H1 (cell line): ENCODE data around the gene GPRC5D. TPM values are rescaled to one million over a fixed set of nuclear protein-coding genes. Genes with fewer than 3 reads are reported as not detected.

Source experiments
- CTCF ChIA-PET: fragments of 300-600 bp; sonication (Branson Sonifier 250); formaldehyde crosslinking; loops from one replicate; lab custom pipeline; 2021; ENCODE audit not compliant: partially characterized antibody; lab: Charles Lee
- POLR2A ChIA-PET: fragments of 300-600 bp; sonication (Branson Sonifier 250); formaldehyde crosslinking; loops from one replicate; lab custom pipeline; 2021; ENCODE audit warnings: inconsistent platforms; ENCODE audit not compliant: partially characterized antibody; lab: Charles Lee
- DNase-seq, 2 experiments: peaks; one replicate each; pipeline versions ENCODE4 v3.0.0 to v3.0.0-alpha.2; 2010 to 2022; ENCODE audit warnings: low spot score in 2 of 2, low read depth in 1 of 2, mixed read lengths in 1 of 2
- FAIRE-seq: peaks from 2 replicates; lab custom pipeline; 2011; peaks lifted over from hg19 to GRCh38; lab: Jason Lieb, UNC
- H2AFZ ChIP-seq: 2 replicates; pipeline ENCODE4 v1.8.1; 2012; ENCODE audit warnings: low read length, inconsistent platforms
- H2AK5ac ChIP-seq: 2 replicates; pipeline ENCODE4 v1.6.1; 2013; ENCODE audit warnings: low read depth, low read length
- H2BK120ac ChIP-seq: replicated peaks from 2 replicates; pipeline ENCODE3; 2013; ENCODE audit warnings: low read depth, low read length, inconsistent platforms
- H2BK12ac ChIP-seq: 2 replicates; pipeline ENCODE4 v1.6.1; 2013; ENCODE audit warnings: low read depth, low read length
- H2BK15ac ChIP-seq: 2 replicates; pipeline ENCODE4 v1.6.1; 2013; ENCODE audit warnings: low read length
- H2BK20ac ChIP-seq: 2 replicates; pipeline ENCODE4 v1.6.1; 2013; ENCODE audit warnings: low read length
- H2BK5ac ChIP-seq: 2 replicates; pipeline ENCODE4 v1.6.1; 2013; ENCODE audit warnings: low read depth, low read length
- H3K14ac ChIP-seq: 2 replicates; pipeline ENCODE4 v1.6.1; 2013; ENCODE audit warnings: inconsistent platforms; ENCODE audit not compliant: insufficient read length
- H3K18ac ChIP-seq: 2 replicates; pipeline ENCODE4 v1.6.1; 2013; ENCODE audit warnings: low read length; ENCODE audit errors: extremely low read depth
- H3K23ac ChIP-seq: 2 replicates; pipeline ENCODE4 v1.6.1; 2013; ENCODE audit warnings: inconsistent platforms; ENCODE audit not compliant: insufficient read length
- H3K23me2 ChIP-seq: 2 replicates; pipeline ENCODE4 v1.6.1; 2013; ENCODE audit warnings: low read depth, low read length
- H3K27ac ChIP-seq: 2 replicates; pipeline ENCODE4 v1.6.1; 2011; ENCODE audit warnings: low read depth, low read length, inconsistent platforms
- H3K27me3 ChIP-seq, 4 experiments: replicated peaks in 1 of 4; 1 replicate in 1 of 4; 2 replicates in 3 of 4; pipeline versions ENCODE4 v1.6.1 to v1.8.1; 2011 to 2013; ENCODE audit warnings: low read length in 3 of 4, mild to moderate bottlenecking in 3 of 4, inconsistent platforms in 2 of 4, mixed read lengths in 2 of 4, moderate library complexity in 1 of 4; ENCODE audit not compliant: control insufficient read depth in 3 of 4, insufficient read depth in 3 of 4; ENCODE audit errors: extremely low read depth in 1 of 4
- H3K36me3 ChIP-seq, 4 experiments: 2 replicates each; pipeline versions ENCODE4 v1.6.1 to v1.8.1; 2011 to 2013; ENCODE audit warnings: mild to moderate bottlenecking in 4 of 4, low read length in 3 of 4, moderate library complexity in 2 of 4, control low read depth in 1 of 4, inconsistent platforms in 1 of 4; ENCODE audit not compliant: insufficient read depth in 4 of 4, control insufficient read depth in 2 of 4
- H3K4ac ChIP-seq: replicated peaks from 2 replicates; pipeline ENCODE3; 2013; ENCODE audit warnings: low read length, low read depth, mixed read lengths, inconsistent platforms; ENCODE audit not compliant: insufficient read length
- H3K4me1 ChIP-seq, 4 experiments: replicated peaks in 1 of 4; 1 replicate in 1 of 4; 2 replicates in 3 of 4; pipeline versions ENCODE4 v1.6.1 to v1.8.1; 2011 to 2013; ENCODE audit warnings: low read length in 3 of 4, inconsistent platforms in 2 of 4, mixed read lengths in 1 of 4; ENCODE audit not compliant: insufficient read depth in 4 of 4, control insufficient read depth in 3 of 4
- H3K4me2 ChIP-seq, 2 experiments: 2 replicates each; pipeline versions ENCODE4 v1.6.1 to v1.8.1; 2011 to 2013; ENCODE audit warnings: low read depth in 2 of 2, low read length in 2 of 2, control low read depth in 1 of 2, inconsistent platforms in 1 of 2, mild to moderate bottlenecking in 1 of 2; ENCODE audit not compliant: insufficient read depth in 1 of 2
- H3K4me3 ChIP-seq, 4 experiments: fragments of 200-600, 300-600 bp in 1 of 4; sonication (generic), shearing (Covaris generic), sonication (Bioruptor Twin) in 1 of 4; 2 replicates each; pipeline versions ENCODE4 v1.5.1 to v1.8.1; 2011 to 2016; ENCODE audit warnings: low read length in 4 of 4, low read depth in 3 of 4, control low read depth in 2 of 4, inconsistent platforms in 2 of 4, mild to moderate bottlenecking in 2 of 4, mixed read lengths in 1 of 4, moderate library complexity in 1 of 4; ENCODE audit not compliant: insufficient read depth in 2 of 4; ENCODE audit errors: extremely low read depth in 1 of 4
- H3K56ac ChIP-seq: replicated peaks from 2 replicates; pipeline ENCODE3; 2013; ENCODE audit warnings: low read depth, mild to moderate bottlenecking, mixed read lengths, low read length, inconsistent platforms; ENCODE audit not compliant: insufficient read length
- H3K79me1 ChIP-seq: 2 replicates; pipeline ENCODE4 v1.6.1; 2013; ENCODE audit warnings: low read depth, low read length, control low read depth
- H3K79me2 ChIP-seq, 2 experiments: 2 replicates each; pipeline versions ENCODE4 v1.6.1 to v1.8.1; 2012 to 2013; ENCODE audit warnings: low read length in 2 of 2, mild to moderate bottlenecking in 2 of 2, inconsistent platforms in 1 of 2; ENCODE audit not compliant: insufficient read depth in 2 of 2, control insufficient read depth in 1 of 2
- H3K9ac ChIP-seq, 4 experiments: replicated peaks in 1 of 4; 1 replicate in 1 of 4; 2 replicates in 3 of 4; pipeline versions ENCODE4 v1.6.1 to v1.8.1; 2011 to 2013; ENCODE audit warnings: low read depth in 3 of 4, low read length in 3 of 4, control low read depth in 2 of 4, mild to moderate bottlenecking in 2 of 4, moderate library complexity in 2 of 4, inconsistent platforms in 1 of 4; ENCODE audit errors: extremely low read depth in 1 of 4
- H3K9me3 ChIP-seq, 2 experiments: 2 replicates each; pipeline versions ENCODE4 v1.6.1 to v1.8.1; 2012 to 2013; ENCODE audit warnings: mild to moderate bottlenecking in 2 of 2, moderate library complexity in 2 of 2, control low read depth in 1 of 2, inconsistent platforms in 1 of 2, low read depth in 1 of 2, low read length in 1 of 2, mixed read lengths in 1 of 2; ENCODE audit not compliant: insufficient read depth in 2 of 2
- H4K20me1 ChIP-seq, 2 experiments: replicated peaks in 1 of 2; 2 replicates each; pipeline versions ENCODE3 to v1.8.1; 2011 to 2013; ENCODE audit warnings: inconsistent platforms in 2 of 2, low read length in 2 of 2, mild to moderate bottlenecking in 1 of 2; ENCODE audit not compliant: insufficient read depth in 2 of 2, control insufficient read depth in 1 of 2
- H4K5ac ChIP-seq: 2 replicates; pipeline ENCODE4 v1.6.1; 2013; ENCODE audit warnings: low read length, low read depth, mixed read lengths, inconsistent platforms; ENCODE audit not compliant: insufficient read length
- H4K8ac ChIP-seq: 2 replicates; pipeline ENCODE4 v1.8.0; 2013; ENCODE audit warnings: mild to moderate bottlenecking, moderate library complexity, low read length, inconsistent platforms; ENCODE audit not compliant: insufficient read depth; ENCODE audit errors: extremely low read depth
- H4K91ac ChIP-seq: replicated peaks from 2 replicates; pipeline ENCODE3; 2013; ENCODE audit warnings: low read length, mixed read lengths, inconsistent platforms; ENCODE audit not compliant: insufficient read length
- ASH2L ChIP-seq: fragments of 200-600, 300-600 bp; sonication (generic); IDR thresholded peaks from one replicate; pipeline ENCODE4 v1.7.1; 2017; ENCODE audit warnings: low read length
- ATF2 ChIP-seq: IDR thresholded peaks from 2 replicates; pipeline ENCODE4 v1.6.1; 2012; ENCODE audit warnings: low read length, inconsistent platforms
- CEBPB ChIP-seq: IDR thresholded peaks from 2 replicates; pipeline ENCODE4 v1.6.1; 2012; ENCODE audit warnings: low read depth, low read length
- CHD1 ChIP-seq: IDR thresholded peaks from 2 replicates; pipeline ENCODE4 v1.6.1; 2012; ENCODE audit warnings: low read depth, low read length, improper control_type of control experiment
- CHD2 ChIP-seq: IDR thresholded peaks from 2 replicates; pipeline ENCODE4 v1.6.1; 2012; ENCODE audit warnings: low read length, improper control_type of control experiment
- RNF2 ChIP-seq: fragments of 200-900, 300-1000 bp; sonication (generic); IDR thresholded peaks from 2 replicates; pipeline ENCODE4 v1.7.1; 2016; ENCODE audit warnings: borderline replicate concordance, low read depth, mild to moderate bottlenecking, antibody characterized with exemption, low read length; ENCODE audit not compliant: poor library complexity, severe bottlenecking; ENCODE audit errors: missing control alignments
- SAP30 ChIP-seq: fragments of 300-600 bp; sonication (generic); IDR thresholded peaks from 2 replicates; pipeline ENCODE4 v1.7.1; 2012; ENCODE audit warnings: low read length, moderate library complexity, mild to moderate bottlenecking, inconsistent platforms; ENCODE audit not compliant: insufficient read depth, insufficient replicate concordance
- SIX5 ChIP-seq: IDR thresholded peaks from 2 replicates; pipeline ENCODE4 v1.6.1; 2011; ENCODE audit warnings: mild to moderate bottlenecking, low read depth, low read length
- SP1 ChIP-seq: IDR thresholded peaks from 2 replicates; pipeline ENCODE4 v1.6.1; 2011; ENCODE audit warnings: low read depth, low read length
- TBP ChIP-seq: IDR thresholded peaks from 2 replicates; pipeline ENCODE4 v1.6.1; 2011; ENCODE audit warnings: low read depth, low read length, improper control_type of control experiment
- TCF12 ChIP-seq: IDR thresholded peaks from 2 replicates; pipeline ENCODE4 v1.6.1; 2011; ENCODE audit warnings: low read depth, mild to moderate bottlenecking, low read length
- USF2 ChIP-seq: IDR thresholded peaks from 2 replicates; pipeline ENCODE4 v1.6.1; 2011; ENCODE audit warnings: low read length, improper control_type of control experiment
- WGBS, 2 experiments: shearing (Covaris generic) in 1 of 2; methylation state at CpG; one replicate each; pipeline versions ENCODE4 v1.1.6 to v1.1.7; 2013 to 2015; ENCODE audit warnings: low lambda C conversion rate in 2 of 2, mixed read lengths in 2 of 2, inconsistent platforms in 1 of 2, low coverage in 1 of 2, missing lambda C conversion rate in 1 of 2; ENCODE audit not compliant: insufficient replicate concordance in 2 of 2, insufficient coverage in 1 of 2, insufficient read length in 1 of 2; ENCODE audit errors: extremely low coverage in 1 of 2, missing lambda C conversion rate in 1 of 2; 5-methylcytosine and 5-hydroxymethylcytosine counted together
- polyA plus RNA-seq, 7 experiments: library from polyadenylated mRNA; depleted of rRNA in 3 of 7; stranded (reverse) in 5 of 7; unstranded in 2 of 7; fragments of >200 nt in 5 of 7; fragments of 200-250 nt in 2 of 7; gene quantifications; 1 replicate in 5 of 7; 2 replicates in 1 of 7; 4 replicates in 1 of 7; pipeline versions ENCODE4 v1.2.1 to v1.2.3, GENCODE V29; 2011 to 2013; ENCODE audit warnings: missing spikeins in 2 of 7, mixed read lengths in 2 of 7
- total RNA-seq: library from RNA; stranded (reverse); fragmentation: NEBNext Ultra II Directional; extraction: Animal tissue kit (Norgen Biotek cat#: 25700); gene quantifications from 2 replicates; pipeline ENCODE4 v1.2.1, GENCODE V29; 2021

The GPRC5D gene
- total and polyA plus RNA-seq, 2 of the 8 experiments (the other 6 are each of a cell fraction or from before 2014, with no cell fraction given): 0.45 TPM; not detected in 1

GRCh38 chr12:12924169-12924568, 27.8 kb downstream of the GPRC5D start:
- no peak overlapping the region for H4K91ac ChIP-seq
- H3K79me1 ChIP-seq: no peaks in the 10 kb centered on the region
- no peak overlapping the region for H2AFZ ChIP-seq
- FAIRE-seq: no peak
- no peak overlapping the region for H2BK120ac ChIP-seq
- H4K8ac ChIP-seq: no peak overlapping the region
- no peak overlapping the region for H3K23ac ChIP-seq
- peaks cover 0 to 3% of the 10 kb centered on the region in 2 experiments; a peak in 1 of 4 replicates for H3K9me3 ChIP-seq
- H4K20me1 ChIP-seq: no peaks in the 10 kb centered on the region
- no peak overlapping the region for H3K9ac ChIP-seq
- H2BK5ac ChIP-seq: no peak overlapping the region
- peaks cover 0 to 4% (median 1%) of the 10 kb centered on the region in 4 experiments; a peak in 3 of 7 replicates for H3K4me1 ChIP-seq
- no peak overlapping the region for H3K27ac ChIP-seq
- TF ChIP-seq CHD2 (no peak), SIX5 (no peak), ASH2L (no peak), ATF2 (no peak), TCF12 (no peak), RNF2 (no peak), USF2 (no peak), SAP30 (no peak), CEBPB (no peak), TBP (no peak), SP1 (no peak), CHD1 (no peak)
- ChIA-PET POLR2A (no interaction called here), CTCF (interaction anchor here (1.2 to 2.1 kb wide), 3 partner anchors 9 to 288 kb away, joined by 3 to 7 read pairs (median 6); no protein-coding TSS in a partner anchor)
- no peaks in the 10 kb centered on the region for H3K27me3 ChIP-seq
- no peak overlapping the region for H3K18ac ChIP-seq
- no peak overlapping the region for H3K4me2 ChIP-seq
- no peak overlapping the region for H3K4me3 ChIP-seq
- H3K14ac ChIP-seq: no peak overlapping the region
- H2AK5ac ChIP-seq: no peak overlapping the region
- no peak overlapping the region for H2BK12ac ChIP-seq
- H2BK15ac ChIP-seq: no peak overlapping the region
- no peak overlapping the region for H3K56ac ChIP-seq
- no peak overlapping the region for H4K5ac ChIP-seq
- H3K4ac ChIP-seq: no peak overlapping the region
- no peak for DNase-seq
- no peaks in the 10 kb centered on the region for H3K23me2 ChIP-seq
- no peaks in the 10 kb centered on the region for H3K36me3 ChIP-seq
- 97% methylated on average over 4 of the region's 4 CpGs; no CpG with 5 or more reads in 1 of the 2 experiments for WGBS, 2 experiments
- H2BK20ac ChIP-seq: no peak overlapping the region
- H3K79me2 ChIP-seq: no peaks in the 10 kb centered on the region
